HG02884 (cell line): Measurements from ENCODE around the gene ACKR3.

ENCODE experiments used
- ATAC-seq: cut with Tn5 transposase; IDR thresholded peaks from one replicate; pipeline ENCODE4 v1.9.1; 2021; ENCODE audit warnings: mild to moderate bottlenecking, moderate library complexity; ENCODE audit not compliant: unreplicated experiment

Gene ACKR3

DNA sequence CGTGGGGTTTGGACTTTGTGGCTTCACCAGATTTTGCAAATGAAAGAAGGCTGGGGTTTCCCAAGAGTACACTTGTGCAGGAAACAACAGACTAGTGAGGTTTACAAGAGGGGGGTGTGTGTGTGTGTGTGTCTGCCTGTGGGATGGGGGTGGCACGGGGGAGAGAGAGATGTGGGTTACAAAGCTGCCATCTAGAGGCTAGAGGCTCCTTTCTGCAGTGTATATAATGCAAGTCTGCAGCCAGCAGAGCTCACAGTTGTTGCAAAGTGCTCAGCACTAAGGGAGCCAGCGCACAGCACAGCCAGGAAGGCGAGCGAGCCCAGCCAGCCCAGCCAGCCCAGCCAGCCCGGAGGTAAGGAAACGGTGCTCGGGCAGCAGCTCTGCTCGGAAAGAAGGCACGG lies at the start of gene ACKR3:
TSS of gene ACKR3 (plus strand) at position 253 of the 401 bp plus-strand sequence. CDS start 10,641 bp downstream, outside the sequence.
- ATAC-seq, result peak; percentile 73

DNA sequence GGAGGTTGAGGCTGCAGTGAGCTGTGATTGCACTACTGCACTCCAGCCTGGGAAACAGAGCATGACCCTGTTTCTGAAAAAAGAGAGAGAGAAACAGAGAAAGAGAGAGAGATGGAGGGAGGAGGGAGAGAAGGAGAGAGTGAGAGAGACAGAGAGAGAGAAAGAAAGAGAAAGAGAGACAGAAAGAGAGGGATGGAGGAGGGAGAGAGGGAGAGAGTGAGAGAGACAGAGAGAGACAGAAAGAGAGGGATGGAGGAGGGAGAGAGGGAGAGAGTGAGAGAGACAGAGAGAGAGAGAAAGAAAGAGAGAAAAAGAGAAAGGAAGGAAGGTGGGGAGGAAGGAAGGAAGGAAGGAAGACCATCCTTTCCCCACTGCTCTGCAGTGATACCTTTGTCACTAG lies 48.1 kb upstream of the ACKR3 start:
- no peak for ATAC-seq

DNA sequence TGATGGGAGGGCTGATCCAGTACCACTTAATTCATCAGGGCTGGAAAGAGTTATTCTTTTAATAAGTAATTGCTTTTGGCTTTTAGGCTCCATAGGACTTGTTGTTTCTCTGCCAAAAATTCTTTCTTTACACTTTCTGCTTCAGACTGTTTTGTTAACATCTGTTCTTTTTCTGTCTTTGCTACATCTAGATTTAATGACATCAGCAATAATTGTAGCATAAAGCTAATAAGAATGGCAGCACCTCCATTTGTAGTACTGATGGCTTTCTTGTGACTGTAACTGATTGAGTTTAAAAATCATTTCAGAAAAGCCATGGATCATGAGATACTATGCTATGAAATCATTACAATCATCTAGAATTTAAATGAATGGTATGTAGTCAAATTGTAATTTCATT lies 46.4 kb upstream of the ACKR3 start:
- ATAC-seq, result no peak

- no peak for ATAC-seq
These were observed 44.1 kb upstream of the ACKR3 start for GRCh38 chr2:236525411-236525997.

- ATAC-seq, result no peak
These were observed 43.0 kb upstream of the ACKR3 start for GRCh38 chr2:236526455-236527158.

GRCh38 chr2:236527159-236527630 lies 42.4 kb upstream of the ACKR3 start:
- no peak for ATAC-seq

DNA sequence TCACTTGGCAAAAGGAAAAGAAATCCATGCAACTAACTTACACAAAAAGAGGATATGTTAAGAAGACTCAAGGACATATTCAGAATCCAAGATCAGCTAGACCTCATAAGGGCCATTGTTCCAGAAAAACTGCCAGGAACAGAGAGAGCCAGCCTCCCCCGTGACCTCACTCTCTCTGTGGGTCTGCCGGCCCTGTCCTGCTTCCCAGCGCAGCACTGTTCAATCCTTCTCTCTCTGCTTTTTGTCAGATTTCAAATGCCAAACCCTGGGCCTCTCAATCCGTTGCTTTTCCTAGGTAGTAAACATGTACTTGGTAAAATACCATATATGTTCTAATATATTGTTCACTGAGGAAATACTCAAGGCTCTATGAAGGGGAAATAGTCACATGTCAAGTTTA lies 40.0 kb upstream of the ACKR3 start:
- no peak for ATAC-seq

DNA sequence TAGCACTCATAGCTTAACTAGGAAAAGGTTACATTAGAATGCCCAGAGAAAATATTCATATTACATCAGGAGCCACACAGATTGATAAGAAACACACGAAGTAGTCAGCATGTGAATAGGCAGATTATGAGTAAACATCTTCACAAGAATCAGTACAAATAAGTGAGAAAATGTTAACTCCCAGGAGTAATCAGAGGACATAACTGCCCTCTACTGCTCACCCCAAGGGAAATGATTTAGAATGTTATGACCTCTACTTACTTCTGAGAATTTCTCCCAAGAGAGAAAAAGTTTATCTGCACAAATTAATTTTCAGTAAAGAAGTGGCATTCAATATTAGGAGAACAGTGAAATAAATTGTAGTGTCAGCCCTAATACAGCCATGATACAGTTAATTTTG lies 39.1 kb upstream of the ACKR3 start:
- ATAC-seq, result no peak

- ATAC-seq, result no peak
These were observed 38.4 kb upstream of the ACKR3 start for GRCh38 chr2:236531195-236531594.

DNA sequence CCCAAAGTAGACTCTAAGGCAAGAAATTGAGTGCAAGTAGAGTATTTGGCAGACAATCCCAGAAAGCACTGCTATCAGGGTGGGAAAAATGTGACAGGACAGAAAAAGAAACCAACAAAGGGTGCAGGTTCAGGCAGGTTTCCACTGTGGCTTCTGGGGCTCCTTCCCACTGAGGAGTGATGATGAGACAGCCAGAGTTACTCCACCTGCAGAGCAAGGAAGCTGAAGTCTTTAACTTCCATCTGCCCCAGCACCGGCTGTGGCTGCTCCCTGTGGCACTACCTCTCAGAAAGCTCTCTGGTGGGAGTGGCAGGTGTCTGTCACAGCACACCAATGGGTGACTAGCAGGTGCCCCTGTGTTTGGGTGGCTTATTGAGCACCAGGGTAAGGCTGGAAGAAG lies 37.6 kb upstream of the ACKR3 start:
- no peak for ATAC-seq

GRCh38 chr2:236533343-236533742 lies 36.3 kb upstream of the ACKR3 start:
- ATAC-seq, result no peak

- ATAC-seq, result no peak
These were observed 34.6 kb upstream of the ACKR3 start for GRCh38 chr2:236535024-236535423.

- ATAC-seq, result peak; percentile 57
These were observed 32.8 kb upstream of the ACKR3 start for GRCh38 chr2:236536727-236537398.

- ATAC-seq, result no peak
These were observed 31.4 kb upstream of the ACKR3 start for GRCh38 chr2:236538242-236538641.

- ATAC-seq, result no peak
These were observed 28.5 kb upstream of the ACKR3 start for GRCh38 chr2:236541008-236541562.

DNA sequence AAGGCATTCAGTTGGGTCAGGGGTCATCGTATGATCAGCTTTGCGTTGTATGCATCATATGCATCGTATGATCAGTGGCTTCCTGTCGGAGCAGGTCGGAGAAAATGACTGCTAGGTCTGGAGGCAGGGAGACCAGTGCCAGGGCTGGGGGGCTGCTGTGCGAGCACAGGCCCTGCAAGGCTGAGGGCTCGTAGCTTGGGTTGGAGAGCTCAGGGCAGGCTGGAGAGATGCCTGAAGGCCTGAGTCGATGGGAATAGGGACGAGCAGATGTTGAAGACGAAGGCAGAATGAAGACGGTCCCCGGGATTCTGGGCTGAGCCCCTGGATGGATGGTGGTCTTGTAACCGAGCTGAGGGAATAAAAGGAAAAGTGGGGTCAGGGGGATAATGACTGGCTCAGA lies 25.3 kb upstream of the ACKR3 start:
- no peak for ATAC-seq

DNA sequence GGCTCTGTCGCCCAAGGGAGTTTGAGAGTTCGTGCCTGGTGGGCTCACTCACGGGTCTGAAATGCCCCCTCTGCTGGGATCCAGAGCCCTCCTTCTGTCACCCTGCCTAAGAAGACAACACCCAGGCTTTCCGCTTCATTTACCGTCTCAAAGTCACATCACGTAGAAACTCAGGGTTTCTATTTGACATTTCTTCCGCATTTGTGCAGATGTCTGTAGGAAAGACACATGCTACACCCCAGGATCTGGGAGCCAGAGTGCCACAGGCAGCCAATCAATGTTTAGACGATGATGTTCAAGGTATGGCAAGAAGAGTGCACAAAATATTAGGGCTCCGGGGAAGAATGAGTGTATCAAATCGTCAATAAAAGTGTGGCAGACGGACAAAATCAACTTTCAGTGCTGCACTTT lies 24.4 kb upstream of the ACKR3 start:
- ATAC-seq, result peak; percentile 58

- peak; percentile 64 for ATAC-seq
These were observed 23.7 kb upstream of the ACKR3 start for GRCh38 chr2:236545814-236546480.

GRCh38 chr2:236546561-236547002 lies 23.0 kb upstream of the ACKR3 start:
- ATAC-seq, result no peak

- no peak for ATAC-seq
These were observed 21.9 kb upstream of the ACKR3 start for GRCh38 chr2:236547725-236548124.
